HepG2 (cell line): ENCODE data around the gene SYCP2. TPM values are rescaled to one million over a fixed set of nuclear protein-coding genes. Genes with fewer than 3 reads are reported as not detected.
A peak's percentile ranks its signal among the peaks of the same experiment; 100 is the strongest.

ENCODE experiments used
- CENPX ChIP-seq: sonication (generic); formaldehyde crosslinking; IDR thresholded peaks from 2 replicates; pipeline ENCODE4 v1.9.0; 2021; ENCODE audit warnings: mild to moderate bottlenecking, missing genetic modification reagents, moderate library complexity
- ETS1 ChIP-seq: sonication (generic); formaldehyde crosslinking; IDR thresholded peaks from 2 replicates; pipeline ENCODE4 v1.4.0; 2020; ENCODE audit warnings: missing genetic modification reagents
- FOXO4 ChIP-seq: sonication (generic); formaldehyde crosslinking; conservative IDR thresholded peaks from 2 replicates; pipeline ENCODE4 v1.8.1; 2023; ENCODE audit warnings: missing genetic modification reagents
- GFI1 ChIP-seq: sonication (generic); formaldehyde crosslinking; IDR thresholded peaks from 2 replicates; pipeline ENCODE4 v1.5.0; 2020; ENCODE audit warnings: missing genetic modification reagents, mild to moderate bottlenecking, borderline replicate concordance
- NONO ChIP-seq, 2 experiments: fragments of 450-650 bp in 1 of 2; sonication (generic) in 1 of 2; formaldehyde crosslinking in 1 of 2; IDR thresholded peaks in 1 of 2; conservative IDR thresholded peaks in 1 of 2; 2 replicates each; pipeline versions ENCODE4 v1.6.1 to v1.8.0; 2017 to 2022; ENCODE audit warnings: mild to moderate bottlenecking in 1 of 2, missing genetic modification reagents in 1 of 2, moderate library complexity in 1 of 2
- SMAD3 ChIP-seq: sonication (generic); formaldehyde crosslinking; IDR thresholded peaks from 2 replicates; pipeline ENCODE4 v1.4.0; 2020; ENCODE audit warnings: missing genetic modification reagents
- TEAD2 ChIP-seq: sonication (generic); formaldehyde crosslinking; IDR thresholded peaks from 2 replicates; pipeline ENCODE4 v1.9.0; 2021; ENCODE audit warnings: missing genetic modification reagents
- THYN1 ChIP-seq: sonication (generic); formaldehyde crosslinking; IDR thresholded peaks from 2 replicates; pipeline ENCODE4 v1.8.1; 2023; ENCODE audit warnings: low read depth, mild to moderate bottlenecking, moderate library complexity, missing genetic modification reagents, borderline replicate concordance
- ZBTB20 ChIP-seq: sonication (generic); formaldehyde crosslinking; IDR thresholded peaks from 2 replicates; pipeline ENCODE4 v1.8.1; 2023; ENCODE audit warnings: missing genetic modification reagents, low read depth, mild to moderate bottlenecking, borderline replicate concordance
- ZBTB37 ChIP-seq: sonication (generic); formaldehyde crosslinking; IDR thresholded peaks from 2 replicates; pipeline ENCODE4 v1.4.0; 2020; ENCODE audit warnings: mild to moderate bottlenecking, missing genetic modification reagents
- ZNF30 ChIP-seq: sonication (generic); formaldehyde crosslinking; IDR thresholded peaks from 2 replicates; pipeline ENCODE4 v1.5.0; 2020; ENCODE audit warnings: mild to moderate bottlenecking, missing genetic modification reagents
- ZNF512B ChIP-seq: sonication (generic); formaldehyde crosslinking; IDR thresholded peaks from 2 replicates; pipeline ENCODE4 v1.5.1; 2020; ENCODE audit warnings: missing genetic modification reagents, mild to moderate bottlenecking, borderline replicate concordance
- ZNF547 ChIP-seq: sonication (generic); formaldehyde crosslinking; IDR thresholded peaks from 2 replicates; pipeline ENCODE4 v1.5.1; 2020; ENCODE audit warnings: mild to moderate bottlenecking, missing genetic modification reagents
- ZNF652 ChIP-seq: IDR thresholded peaks from 2 replicates; pipeline ENCODE4 v1.6.1; 2016; ENCODE audit warnings: low read depth, borderline replicate concordance
- ZNF703 ChIP-seq: sonication (generic); formaldehyde crosslinking; IDR thresholded peaks from 2 replicates; pipeline ENCODE4 v1.5.1; 2020; ENCODE audit warnings: missing genetic modification reagents, mild to moderate bottlenecking, moderate library complexity, borderline replicate concordance
- ZNF710 ChIP-seq: sonication (generic); formaldehyde crosslinking; IDR thresholded peaks from 2 replicates; pipeline ENCODE4 v1.5.0; 2020; ENCODE audit warnings: mild to moderate bottlenecking, missing genetic modification reagents, borderline replicate concordance
- ZNF780A ChIP-seq: sonication (generic); formaldehyde crosslinking; IDR thresholded peaks from 2 replicates; pipeline ENCODE4 v1.8.0; 2022; ENCODE audit warnings: mild to moderate bottlenecking, missing genetic modification reagents, moderate library complexity
- polyA plus RNA-seq, 8 experiments: library from polyadenylated mRNA; depleted of rRNA in 3 of 8; stranded (reverse) in 7 of 8; unstranded in 1 of 8; fragments of >200 nt; fragmentation: Illumina TruSeq in 4 of 8; extraction: Trizol in 4 of 8; gene quantifications; 2 replicates each; pipeline versions ENCODE4 v1.2.1 to v1.2.3, GENCODE V29; 2011 to 2016; ENCODE audit warnings: low read depth in 4 of 8, missing spikeins in 1 of 8, mixed read lengths in 1 of 8; ENCODE audit not compliant: insufficient read depth in 1 of 8
- total RNA-seq, 5 experiments: library from RNA; depleted of rRNA; stranded (reverse); fragments of >200 nt; fragmentation: Illumina TruSeq; extraction: Trizol; gene quantifications; 2 replicates each; pipeline ENCODE4 v1.2.3, GENCODE V29; 2016; ENCODE audit warnings: low read depth in 1 of 5

The SYCP2 gene
- total and polyA plus RNA-seq, 2 of the 13 experiments (the other 11 are each of a cell fraction or from before 2014, with no cell fraction given): 0.07 to 0.24 TPM

GRCh38 chr20:59940129-59940955 is 6.9 kb upstream of the SYCP2 start, which contains the start of the genes FAM217B and PPP1R3D (continued):
- TF ChIP-seq ZBTB37 (no peak), ZNF652 (peak; percentile 25; the same call in 1 of the 2 replicates), SMAD3 (CRISPR knock-in tag) (no peak), NONO (IDR thresholded peaks at IDR 0.05) (no peak), NONO (CRISPR knock-in tag; conservative IDR thresholded peaks at IDR 0.05) (peak; percentile 86), ZNF710 (CRISPR knock-in tag) (no peak; the same call in 1 of the 2 replicates), ZNF547 (CRISPR knock-in tag) (peak; percentile 91), ZNF780A (CRISPR knock-in tag) (peak; percentile 74; the same call in 1 of the 2 replicates), FOXO4 (CRISPR knock-in tag) (no peak), ETS1 (CRISPR knock-in tag) (no peak), GFI1 (CRISPR knock-in tag) (no peak), ZNF30 (CRISPR knock-in tag) (no peak), ZBTB20 (CRISPR knock-in tag) (peak; percentile 83; the same call in 1 of the 2 replicates), THYN1 (CRISPR knock-in tag) (peak; percentile 97; the same call in 1 of the 2 replicates), ZNF703 (CRISPR knock-in tag) (no peak), CENPX (CRISPR knock-in tag) (no peak), ZNF512B (CRISPR knock-in tag) (peak; percentile 75; the same call in 1 of the 2 replicates), TEAD2 (CRISPR knock-in tag) (no peak)
